ENCODE measurements around the gene SETBP1.

DNA sequence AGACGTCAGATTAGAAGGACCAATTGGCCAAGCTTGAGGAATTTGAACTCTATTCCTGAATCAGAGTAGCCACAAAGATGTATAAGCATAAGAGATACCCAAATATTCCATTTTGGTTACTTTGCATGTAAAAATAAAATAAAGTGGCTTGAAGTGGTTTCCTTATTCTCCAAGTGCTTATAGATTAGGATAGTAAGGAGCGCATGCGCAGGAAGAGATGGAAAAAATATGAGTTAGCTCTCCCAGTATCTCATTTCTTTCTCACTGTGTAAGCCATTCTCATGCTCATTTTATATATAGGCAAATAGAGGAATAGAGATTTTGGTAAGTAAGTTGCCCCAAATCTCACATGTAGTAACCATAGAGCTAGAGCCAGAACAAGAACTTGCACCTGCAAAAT lies 241.3 kb downstream of the SETBP1 start:
- TF ChIP-seq, protein P1, sequence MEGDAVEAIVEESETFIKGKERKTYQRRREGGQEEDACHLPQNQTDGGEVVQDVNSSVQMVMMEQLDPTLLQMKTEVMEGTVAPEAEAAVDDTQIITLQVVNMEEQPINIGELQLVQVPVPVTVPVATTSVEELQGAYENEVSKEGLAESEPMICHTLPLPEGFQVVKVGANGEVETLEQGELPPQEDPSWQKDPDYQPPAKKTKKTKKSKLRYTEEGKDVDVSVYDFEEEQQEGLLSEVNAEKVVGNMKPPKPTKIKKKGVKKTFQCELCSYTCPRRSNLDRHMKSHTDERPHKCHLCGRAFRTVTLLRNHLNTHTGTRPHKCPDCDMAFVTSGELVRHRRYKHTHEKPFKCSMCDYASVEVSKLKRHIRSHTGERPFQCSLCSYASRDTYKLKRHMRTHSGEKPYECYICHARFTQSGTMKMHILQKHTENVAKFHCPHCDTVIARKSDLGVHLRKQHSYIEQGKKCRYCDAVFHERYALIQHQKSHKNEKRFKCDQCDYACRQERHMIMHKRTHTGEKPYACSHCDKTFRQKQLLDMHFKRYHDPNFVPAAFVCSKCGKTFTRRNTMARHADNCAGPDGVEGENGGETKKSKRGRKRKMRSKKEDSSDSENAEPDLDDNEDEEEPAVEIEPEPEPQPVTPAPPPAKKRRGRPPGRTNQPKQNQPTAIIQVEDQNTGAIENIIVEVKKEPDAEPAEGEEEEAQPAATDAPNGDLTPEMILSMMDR (conservative IDR thresholded peaks at IDR 0.05; ENCODE audit: low read depth, low read length) = no peak
- no peak for TF ChIP-seq EZH2 (IDR thresholded peaks at IDR 0.05; ENCODE audit: borderline replicate concordance, low read depth, low read length, poor library complexity, severe bottlenecking)
